HG03432 (cell line): Measurements from ENCODE around the gene TSPAN18.

Source experiments
- ATAC-seq: cut with Tn5 transposase; IDR thresholded peaks from one replicate; pipeline ENCODE4 v1.9.1; 2021; ENCODE audit warnings: mild to moderate bottlenecking, moderate library complexity; ENCODE audit not compliant: unreplicated experiment

TSPAN18 gene

DNA sequence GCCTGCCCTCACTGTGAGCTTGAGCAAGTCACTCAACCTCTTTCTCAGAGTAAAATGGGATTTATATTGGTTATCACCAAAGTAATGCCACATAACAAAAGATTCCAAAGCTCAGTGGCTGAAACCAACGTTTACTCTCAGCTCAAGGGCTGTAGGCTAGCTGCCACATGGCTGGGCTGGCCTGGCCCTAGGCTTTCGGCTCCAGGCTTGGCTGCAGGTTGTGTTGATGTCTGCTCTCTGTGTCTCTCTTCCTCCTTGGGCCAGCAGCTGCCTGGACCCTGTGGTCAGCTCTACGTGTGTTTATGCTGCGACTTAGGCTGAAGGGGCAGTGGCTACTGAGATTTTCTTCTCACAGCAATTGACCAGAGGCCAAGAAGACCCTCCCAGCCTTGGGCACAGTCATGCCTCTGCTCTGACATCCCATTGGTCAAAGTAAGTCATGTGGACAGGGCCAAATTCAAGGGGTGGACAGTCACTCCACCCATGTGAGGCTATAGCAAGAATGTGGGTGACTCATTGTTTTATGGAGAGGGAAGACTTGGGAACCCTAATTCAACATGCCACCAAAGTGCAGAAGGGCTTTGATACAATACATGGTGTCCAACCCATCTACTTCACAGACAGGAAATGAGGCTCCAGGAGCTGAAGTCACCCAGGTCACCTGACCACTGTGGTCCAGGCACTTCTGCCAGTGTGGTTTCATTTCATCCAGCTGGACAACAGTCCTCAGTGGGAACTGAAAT, 90.6 kb downstream of the TSPAN18 start:
- ATAC-seq, result no peak

DNA sequence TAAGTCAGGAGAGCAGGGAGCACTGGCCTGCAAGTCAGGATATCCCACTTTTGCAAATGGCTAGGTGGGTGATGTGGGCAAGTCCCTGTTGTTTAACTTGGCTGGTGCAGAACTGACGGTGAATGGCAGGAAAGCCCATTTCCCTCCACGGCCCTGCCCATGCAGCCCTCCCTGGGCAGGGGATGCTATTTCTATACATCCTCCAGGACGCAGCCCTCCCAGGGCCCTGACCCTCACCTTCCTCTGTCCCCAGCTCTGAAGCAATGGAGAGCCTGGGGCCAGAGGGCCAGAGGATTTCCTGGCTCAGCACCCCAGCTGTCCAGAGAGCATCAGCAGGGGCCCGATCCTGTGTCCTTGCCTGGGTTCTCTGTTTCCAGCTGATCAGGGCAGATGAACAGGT, 91.3 kb downstream of the TSPAN18 start:
- ATAC-seq, result no peak

DNA sequence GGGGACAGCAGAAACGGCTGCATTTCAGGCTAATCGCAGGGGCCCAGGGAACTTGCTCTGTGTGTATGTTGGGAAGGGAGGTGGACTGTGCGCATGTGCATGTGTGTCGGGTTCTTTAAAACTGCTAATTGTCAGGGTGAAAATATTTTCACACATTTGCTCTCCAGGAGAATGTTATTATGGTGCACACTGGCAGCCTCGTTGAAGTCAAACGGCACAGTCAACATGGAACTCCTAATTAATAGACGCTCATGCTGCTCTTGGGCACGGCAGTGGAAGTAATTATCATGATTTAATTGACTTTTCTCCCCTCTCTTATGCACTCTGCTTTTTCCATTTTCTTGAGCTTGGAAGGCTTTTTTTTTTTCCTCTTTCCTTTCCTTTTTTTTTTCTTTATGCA, 92.6 kb downstream of the TSPAN18 start:
- ATAC-seq, result no peak

DNA sequence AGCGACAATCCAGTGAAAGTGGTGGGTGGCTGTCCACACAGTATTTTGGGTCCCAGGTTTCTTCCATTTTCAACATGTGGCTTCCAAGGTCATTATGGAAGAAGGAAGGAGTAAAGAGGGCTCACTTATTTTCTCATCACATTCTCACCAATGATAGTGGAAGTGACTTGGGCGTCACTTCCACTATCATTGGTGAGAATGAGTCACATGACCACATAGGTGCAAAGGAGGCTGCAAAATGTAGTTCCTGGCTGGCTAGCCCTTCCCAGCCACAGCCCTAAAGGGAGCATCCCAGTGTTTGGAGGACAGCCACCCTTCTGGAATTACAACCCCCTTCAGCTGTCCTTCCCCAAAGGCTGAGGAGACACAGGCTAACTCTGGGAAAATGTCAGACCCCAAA, 95.6 kb downstream of the TSPAN18 start:
- ATAC-seq, result no peak

DNA sequence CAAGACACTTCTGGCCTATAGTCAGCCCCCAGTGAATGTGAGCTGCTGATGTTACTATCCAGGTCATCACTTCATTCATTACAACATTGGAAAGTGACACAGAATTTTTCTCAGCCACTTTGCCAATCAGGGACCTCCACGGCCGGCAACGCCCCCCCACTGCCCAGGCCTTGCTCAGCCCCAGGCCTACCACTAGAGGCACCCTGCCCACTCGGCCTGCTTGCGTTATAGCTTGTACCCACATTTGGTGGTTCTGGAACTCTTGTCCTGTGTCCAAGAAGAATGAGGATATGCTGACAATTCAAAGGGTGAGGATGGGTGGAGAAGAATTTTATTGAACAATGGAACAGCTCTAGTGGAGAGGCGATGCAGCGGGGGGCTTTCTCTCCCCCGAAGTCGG, 96.2 kb downstream of the TSPAN18 start:
- no peak for ATAC-seq

DNA sequence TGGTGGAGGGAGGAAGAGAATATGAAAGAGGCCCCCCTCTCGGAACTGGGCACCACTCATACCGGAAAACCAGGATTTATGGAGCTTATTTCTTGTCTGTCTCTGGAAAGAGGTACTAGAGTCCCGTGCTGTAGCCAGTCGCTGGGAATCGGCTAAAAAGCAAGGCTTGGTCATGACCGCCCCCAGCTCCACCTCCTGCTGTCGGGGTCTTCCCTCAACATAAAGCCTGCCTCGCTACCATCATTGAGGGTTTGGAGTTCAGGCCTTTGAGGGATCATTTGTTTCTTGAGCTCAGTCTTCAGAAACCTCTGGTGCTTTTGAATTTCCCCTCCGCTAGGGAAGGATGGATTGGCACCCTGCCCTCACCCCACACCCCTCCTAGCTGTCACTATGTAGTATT, 97.1 kb downstream of the TSPAN18 start:
- no peak for ATAC-seq

DNA sequence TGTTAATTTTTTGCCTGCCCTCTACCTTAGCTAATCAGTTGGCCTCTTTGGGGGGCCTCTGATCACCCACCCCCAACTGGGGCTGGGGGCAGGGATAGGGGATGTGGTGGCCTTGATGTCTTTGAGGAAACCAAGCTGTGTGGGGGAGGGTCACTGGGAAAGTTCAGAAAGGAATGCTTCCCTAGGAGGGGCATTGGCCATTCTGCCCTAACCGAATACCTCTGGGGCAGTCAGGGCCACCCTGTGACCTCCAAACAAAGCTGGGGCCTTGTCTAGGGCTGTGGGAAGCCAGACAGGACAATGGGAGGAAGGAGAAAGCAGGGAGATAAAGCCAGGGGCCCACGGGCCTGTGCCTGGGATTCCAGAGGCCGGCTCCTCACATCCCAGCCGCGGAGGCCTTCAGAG, 97.5 kb downstream of the TSPAN18 start:
- ATAC-seq, result no peak

DNA sequence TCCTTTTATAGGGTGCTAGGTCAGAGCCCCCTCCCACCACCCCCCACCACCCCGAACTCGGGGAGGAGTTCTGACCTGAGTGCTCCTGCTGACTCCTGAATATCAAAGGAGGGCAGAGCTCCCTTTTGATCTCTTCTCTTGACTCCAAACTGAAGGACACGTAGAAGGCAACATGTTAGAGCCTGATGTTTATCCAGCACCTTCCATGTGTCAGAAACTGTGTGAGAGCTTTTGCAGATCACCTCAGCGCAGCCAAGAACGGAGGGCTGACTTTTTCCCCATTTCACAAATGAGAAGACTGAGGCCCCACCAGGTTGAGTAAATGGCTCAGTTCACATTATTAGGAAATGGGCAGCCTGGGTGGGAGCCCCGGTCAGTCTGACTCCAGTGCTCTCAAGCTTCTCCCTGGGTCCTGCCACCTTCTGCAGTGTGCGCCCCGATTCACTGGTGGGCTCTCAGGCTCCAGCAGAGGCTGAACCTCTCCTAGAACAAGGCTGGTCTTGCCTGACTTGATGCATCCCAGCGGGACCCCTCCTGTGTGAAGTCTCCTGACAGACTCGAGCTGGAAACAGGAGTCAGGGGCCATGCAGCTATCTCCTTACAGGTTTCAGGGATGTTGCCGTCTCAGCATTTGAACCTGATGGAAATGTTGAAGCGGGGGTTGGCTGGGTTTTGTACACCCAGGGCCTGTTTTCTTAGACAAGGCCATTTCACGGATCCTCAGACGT, 98.5 kb downstream of the TSPAN18 start:
- no peak for ATAC-seq

DNA sequence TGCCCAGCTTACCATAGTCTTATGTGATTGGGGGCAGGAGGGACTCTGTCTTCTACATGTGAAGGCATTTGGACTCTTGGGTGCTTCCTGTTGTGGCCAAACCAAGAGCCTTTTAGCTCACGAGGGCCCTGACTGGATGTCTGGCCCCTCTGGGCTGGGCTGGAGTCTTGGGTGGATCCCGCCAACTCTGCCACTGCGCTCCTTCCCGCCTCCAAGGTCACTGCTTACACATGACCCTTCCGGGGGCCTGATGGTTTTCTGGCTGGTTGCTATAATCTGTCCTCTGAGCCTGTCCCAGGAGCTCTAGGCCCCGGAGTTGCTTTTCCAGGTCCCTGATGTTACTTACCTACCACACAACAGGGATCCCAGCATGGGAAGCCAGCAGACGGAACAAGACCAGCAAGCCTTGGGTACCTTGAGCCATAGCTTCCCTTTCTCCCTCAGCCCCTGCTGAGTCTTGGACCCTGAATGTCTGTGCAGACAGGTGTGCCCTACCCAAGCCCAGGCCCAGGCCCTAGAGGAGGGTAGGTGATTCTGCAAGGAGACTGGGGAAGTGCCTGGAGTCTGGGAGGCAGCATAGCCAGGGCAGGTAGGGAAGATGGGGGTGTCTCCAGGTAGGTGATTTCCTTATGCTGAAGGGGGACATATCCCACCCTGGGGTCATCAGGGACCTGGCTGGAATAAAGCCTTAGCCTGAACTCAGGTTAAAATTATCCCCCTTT, 100.3 kb downstream of the TSPAN18 start:
- ATAC-seq, result no peak

DNA sequence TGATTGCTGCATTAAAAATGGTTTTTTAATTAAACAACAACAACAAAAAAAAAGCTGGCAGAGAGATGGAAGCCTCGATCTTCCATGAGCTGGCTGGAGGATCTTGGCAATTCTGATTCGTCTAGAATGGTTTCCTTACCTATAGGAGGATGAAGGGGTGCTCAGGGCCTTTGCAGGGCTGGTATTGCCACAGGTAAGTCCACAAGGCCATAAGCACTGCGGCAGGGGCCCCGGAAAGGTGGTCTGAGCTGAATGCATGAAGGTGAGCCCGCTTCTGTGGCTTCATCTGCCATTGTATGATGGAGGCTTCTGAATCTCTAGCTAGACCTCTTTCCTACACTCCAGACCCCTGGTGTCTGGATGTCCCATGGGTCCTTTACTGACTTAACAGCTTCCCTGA, 101.5 kb downstream of the TSPAN18 start:
- no peak for ATAC-seq

DNA sequence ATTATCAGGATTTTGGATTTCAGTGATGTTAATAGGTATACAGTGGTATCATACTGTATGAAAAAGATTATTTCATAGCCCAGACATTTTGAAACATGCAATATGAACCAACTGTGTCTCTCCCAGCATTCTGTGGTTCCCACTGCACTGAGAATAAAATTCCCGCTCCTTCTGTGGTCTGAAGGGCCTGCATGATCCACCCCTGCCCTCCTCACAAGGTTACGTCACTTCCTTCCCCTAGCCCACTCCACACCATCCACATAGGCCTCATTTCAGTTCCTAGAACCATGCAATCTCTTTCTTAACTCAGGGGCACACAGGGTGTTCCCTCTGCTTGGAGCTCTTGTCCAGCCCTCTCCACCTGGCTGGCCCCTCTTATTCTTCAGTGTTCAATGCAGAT, 103.1 kb downstream of the TSPAN18 start:
- ATAC-seq, result no peak

DNA sequence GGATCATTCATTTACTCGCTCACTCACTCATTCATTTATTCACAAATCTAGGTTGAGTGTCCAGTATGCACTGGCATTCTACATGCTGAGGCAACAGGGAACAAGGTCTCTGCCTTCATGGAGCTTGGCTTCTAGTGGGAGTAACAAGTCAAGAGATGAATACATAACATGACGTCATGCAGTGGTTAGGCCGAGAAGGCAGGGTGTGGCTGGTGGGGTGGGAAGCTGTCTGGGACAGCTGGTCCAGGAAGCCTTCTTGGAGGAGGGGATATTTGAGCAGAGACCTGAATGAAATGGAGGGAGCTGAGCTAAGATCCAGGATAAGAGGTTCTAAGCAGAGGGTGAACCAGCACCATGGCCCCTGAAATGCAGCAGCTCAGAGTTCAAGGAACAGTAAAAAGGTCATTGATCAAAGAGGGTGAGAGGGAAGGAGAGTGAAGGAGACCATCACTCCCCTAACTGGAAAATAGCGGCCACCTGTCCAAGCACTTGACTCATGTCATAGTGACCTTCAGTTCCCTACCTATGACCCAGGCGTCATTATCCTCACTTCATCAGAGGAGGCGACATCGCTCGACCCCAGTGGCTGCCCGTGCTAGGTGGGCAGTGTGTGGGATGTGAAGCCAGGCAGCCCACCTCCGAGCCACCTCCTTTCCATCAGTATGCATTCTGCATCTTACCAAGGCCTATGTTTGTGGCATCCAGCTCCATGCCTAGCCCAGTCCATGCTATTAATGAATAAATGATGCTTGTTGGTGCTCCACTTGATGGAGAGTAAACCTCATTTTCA, 105.0 kb downstream of the TSPAN18 start:
- no peak for ATAC-seq

DNA sequence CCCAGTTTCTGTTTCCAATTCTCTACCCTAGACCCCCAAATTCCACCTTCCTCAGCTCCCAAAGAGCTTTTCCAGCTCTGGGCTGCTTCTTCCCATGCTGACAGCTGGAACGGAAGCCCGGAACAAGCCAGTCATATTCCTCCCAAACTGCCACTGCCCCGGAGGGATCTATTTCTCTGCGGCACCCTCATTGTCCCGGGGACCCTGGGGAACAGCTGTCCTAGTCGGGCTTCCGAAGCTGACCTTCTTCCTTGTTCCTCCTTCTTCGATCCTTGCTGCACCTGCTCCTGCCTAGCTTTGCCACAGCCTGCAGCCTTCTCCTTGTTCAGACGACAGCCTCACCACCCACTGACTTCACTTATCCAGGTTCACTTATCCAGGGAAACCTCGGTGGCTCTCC, 105.7 kb downstream of the TSPAN18 start:
- no peak for ATAC-seq

DNA sequence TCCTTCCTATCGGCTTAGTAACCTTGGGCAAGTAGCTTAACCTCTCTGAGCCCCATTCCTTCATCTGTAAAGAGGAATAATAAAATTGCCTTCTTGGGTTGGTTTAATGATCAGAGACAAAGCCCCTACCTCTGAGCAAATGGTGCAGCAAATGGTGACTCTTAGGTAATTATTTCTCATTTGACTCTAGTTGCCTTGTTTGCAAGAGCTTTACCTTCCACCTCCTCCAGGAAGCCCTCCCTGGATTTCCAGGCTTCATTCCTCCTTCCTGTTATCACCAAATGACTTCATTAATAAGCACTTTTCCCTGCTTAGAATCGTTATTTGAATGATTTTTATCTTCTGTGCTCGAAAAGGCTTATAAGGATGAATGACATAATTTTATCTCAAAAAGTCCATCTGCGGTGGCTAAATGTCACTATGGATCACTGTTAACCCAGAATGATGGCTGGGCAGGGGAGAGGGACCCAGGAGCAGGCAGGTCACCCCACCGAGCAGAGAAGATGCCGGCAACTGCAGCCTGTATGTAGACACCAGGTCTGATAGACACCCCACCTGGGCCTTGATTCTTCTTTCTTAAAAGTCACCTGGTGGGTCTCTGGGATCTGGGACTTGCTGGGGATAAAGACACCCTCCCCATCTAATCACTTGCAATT, 106.6 kb downstream of the TSPAN18 start:
- no peak for ATAC-seq

DNA sequence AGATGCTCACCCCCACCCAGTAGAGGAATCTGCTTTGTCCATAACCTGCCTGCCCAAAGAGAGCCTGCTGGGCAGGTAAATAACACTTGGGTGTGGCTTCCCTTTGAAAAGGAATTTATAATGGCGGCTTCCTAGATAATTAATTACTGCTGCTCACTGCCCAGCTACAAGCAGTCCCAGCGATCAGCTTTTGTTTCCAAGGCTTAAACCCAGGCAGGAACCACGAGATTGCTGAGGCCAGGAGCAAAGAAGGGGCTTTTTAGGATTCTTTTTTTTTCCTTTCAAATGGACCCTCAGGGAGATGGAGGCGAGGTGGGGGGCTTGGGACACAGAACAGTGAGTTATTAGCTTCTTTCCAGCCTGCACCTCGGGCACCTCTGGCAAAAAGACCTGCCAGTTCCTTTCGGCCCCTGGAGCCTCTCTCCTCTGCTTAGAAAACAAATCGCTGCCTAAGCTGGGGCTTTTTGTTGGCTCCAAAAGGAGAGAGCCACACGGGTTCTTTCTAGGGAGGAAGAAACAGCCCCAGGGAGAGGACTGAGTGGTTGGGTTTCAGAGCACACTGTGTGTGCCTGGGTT, 107.2 kb downstream of the TSPAN18 start:
- ATAC-seq, result no peak

DNA sequence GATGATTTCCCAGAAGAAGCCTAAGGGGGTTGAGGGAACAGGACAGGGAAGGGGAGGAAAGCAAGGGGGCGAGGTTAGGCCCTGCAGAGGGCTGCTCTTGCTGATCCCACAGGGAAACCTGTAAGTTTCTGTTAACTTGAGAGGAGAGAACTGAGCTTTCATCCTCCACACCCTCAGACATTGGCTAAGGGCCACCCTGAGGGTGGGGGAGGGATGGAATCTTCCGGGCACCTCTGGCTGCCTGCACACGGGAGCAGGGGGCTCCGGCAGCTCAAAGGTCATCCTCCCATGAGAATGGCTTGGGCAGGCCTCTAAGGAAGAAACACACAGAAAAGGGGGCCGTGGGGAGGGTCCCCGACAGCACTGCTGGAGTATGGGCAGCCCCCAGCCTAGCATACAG, 108.1 kb downstream of the TSPAN18 start:
- no peak for ATAC-seq

DNA sequence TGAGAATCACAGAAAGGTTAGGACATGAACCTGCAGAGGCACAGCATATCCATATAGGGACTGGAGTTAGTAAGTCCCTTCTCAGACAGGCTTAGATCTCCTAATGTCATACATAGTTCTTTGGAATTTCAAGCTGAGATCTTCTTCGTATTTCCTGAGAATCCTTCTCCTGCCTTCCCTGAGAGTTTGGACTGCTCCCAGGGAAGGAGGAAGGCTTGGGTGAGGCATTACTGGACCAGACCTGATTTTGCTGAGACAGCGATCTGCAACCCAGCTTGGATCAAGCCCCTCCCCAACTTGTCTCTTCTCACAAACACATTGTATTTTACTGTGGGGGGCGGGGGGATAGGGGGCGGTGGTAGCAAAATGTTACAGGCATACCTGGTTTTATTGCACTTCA, 108.5 kb downstream of the TSPAN18 start:
- no peak for ATAC-seq

DNA sequence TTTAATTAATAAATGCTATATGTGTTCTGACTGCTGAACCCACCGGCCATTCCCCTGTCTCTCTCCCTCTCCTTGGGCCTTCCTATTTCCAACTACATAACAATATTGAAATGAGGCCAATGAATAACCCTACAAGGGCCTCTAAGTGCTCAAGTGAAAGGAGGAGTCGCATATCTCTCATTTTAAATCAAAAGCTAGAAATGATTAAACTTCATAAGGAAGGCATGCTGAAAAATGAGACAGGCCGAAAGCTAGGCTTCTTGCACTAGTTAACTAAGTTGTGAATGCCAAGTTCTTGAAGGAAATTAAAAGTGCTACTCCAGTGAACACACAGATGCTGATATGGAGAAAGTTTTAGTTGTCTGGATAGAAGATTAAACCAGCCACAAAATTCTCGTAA, 109.2 kb downstream of the TSPAN18 start:
- ATAC-seq, result no peak

DNA sequence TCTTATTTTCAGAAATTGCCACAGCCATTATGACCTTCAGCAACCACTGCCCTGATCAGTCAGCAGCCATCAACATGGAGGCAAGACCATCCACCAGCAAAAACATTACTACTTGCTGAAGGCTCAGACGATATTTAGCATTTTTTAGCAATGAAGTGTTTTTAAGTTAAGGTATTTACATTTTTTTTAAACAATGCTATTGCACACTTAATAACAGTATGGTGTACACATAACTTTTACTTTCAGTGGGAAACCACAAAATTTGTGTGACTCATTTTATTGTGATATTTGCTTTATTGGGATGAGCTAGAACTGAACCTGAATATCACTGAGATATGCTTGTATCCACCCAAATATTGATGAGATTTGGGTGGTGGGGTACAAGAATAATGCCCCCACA, 110.9 kb downstream of the TSPAN18 start:
- no peak for ATAC-seq

DNA sequence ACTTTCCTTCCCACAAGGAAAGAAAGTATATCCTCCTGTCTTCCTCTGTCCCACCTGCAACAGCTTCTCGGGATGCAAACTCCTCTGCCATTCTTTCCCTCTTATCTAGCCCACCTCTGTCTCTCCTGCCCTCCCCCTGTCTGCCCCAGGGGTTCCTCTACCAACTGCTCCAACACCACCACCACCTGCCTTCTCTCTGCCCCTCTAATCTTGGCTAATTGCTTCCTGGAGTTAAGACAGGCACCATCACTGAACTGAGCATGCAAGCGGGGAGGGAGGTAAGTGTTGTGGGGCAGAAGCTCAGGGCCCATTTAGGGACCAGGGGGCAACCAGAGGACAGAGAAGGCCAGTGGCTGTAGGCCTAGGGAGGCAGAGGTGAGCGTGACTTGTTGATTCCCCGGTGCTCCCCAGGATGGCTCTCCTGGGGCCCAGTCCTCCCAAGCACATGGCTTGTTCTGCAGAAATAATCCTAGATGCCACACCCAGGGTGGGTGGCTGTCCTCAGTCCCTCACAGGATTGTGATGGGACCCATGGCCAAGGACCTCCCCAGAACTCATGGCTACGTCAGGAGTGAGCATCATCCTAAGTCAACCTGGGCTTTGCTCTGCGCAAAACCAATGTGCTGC, 112.8 kb downstream of the TSPAN18 start:
- ATAC-seq, result no peak
